Thyroid gland (tissue), 4 donors: ENCODE results near the gene STX10.

Experiments
- CTCF ChIP-seq, 6 experiments: fragments of 200-600 bp in 3 of 6; fragments of 450-650 bp in 3 of 6; sonication (generic) in 3 of 6; IDR thresholded peaks; one replicate each; pipeline ENCODE4 v1.5.1; 2016 to 2019; ENCODE audit warnings: antibody characterized with exemption in 6 of 6, mild to moderate bottlenecking in 2 of 6, inconsistent platforms in 1 of 6, moderate library complexity in 1 of 6
- POLR2A ChIP-seq, 2 donors: fragments of 450-650 bp; IDR thresholded peaks; one replicate each; pipeline ENCODE4 v1.6.1; 2017; ENCODE audit warnings: antibody characterized with exemption in 2 of 2, mild to moderate bottlenecking in 2 of 2, moderate library complexity in 1 of 2

DNA sequence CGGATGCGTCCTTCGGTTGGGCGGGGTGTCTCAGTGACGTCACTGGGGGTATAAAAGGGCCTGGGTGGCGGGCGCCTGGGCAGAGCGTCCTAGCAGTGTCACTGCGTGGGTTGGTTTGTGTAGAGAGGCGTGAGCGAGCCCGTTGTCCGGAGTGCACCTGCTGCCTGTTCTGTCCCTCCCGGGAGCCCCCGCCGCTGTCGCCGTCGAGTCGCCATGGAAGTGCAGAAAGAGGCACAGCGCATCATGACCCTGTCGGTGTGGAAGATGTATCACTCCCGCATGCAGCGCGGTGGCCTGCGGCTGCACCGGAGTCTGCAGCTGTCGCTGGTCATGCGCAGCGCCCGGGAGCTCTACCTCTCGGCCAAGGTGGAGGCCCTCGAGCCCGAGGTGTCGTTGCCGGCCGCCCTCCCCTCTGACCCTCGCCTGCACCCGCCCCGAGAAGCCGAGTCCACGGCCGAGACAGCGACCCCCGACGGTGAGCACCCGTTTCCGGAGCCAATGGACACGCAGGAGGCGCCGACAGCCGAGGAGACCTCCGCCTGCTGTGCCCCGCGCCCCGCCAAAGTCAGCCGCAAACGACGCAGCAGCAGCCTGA lies 2.9 kb upstream of the STX10 start:
- TF ChIP-seq CTCF (IDR thresholded peaks at IDR 0.05): no peak
- TF ChIP-seq POLR2A (IDR thresholded peaks at IDR 0.05): peak; percentile 100
